Osteocyte (in vitro differentiated cells): ENCODE results near the gene RAB36. TPM values are rescaled to one million over a fixed set of nuclear protein-coding genes. Genes with fewer than 3 reads are reported as not detected.

Experiments used
- DNase-seq: peaks from one replicate; pipeline ENCODE4 v3.0.0; 2021; ENCODE audit warnings: mixed read lengths; ENCODE audit not compliant: unreplicated experiment; ENCODE audit errors: extremely low spot score
- H3K27ac Mint-ChIP-seq: one replicate; pipeline ENCODE4 v1.8.0; 2021; ENCODE audit warnings: mild to moderate bottlenecking, mixed read lengths; ENCODE audit not compliant: unreplicated experiment
- H3K27me3 Mint-ChIP-seq: one replicate; pipeline ENCODE4 v1.8.0; 2021; ENCODE audit warnings: mixed read lengths; ENCODE audit not compliant: unreplicated experiment
- H3K36me3 Mint-ChIP-seq: one replicate; pipeline ENCODE4 v1.8.0; 2021; ENCODE audit warnings: mixed read lengths; ENCODE audit not compliant: unreplicated experiment
- H3K4me1 Mint-ChIP-seq: one replicate; pipeline ENCODE4 v1.8.0; 2021; ENCODE audit warnings: mixed read lengths; ENCODE audit not compliant: unreplicated experiment
- H3K4me3 Mint-ChIP-seq: one replicate; pipeline ENCODE4 v1.8.0; 2021; ENCODE audit warnings: mild to moderate bottlenecking, moderate library complexity, mixed read lengths; ENCODE audit not compliant: unreplicated experiment
- H3K9me3 Mint-ChIP-seq: one replicate; pipeline ENCODE4 v1.8.0; 2021; ENCODE audit warnings: mixed read lengths; ENCODE audit not compliant: unreplicated experiment
- CTCF ChIP-seq: fragments of 200-600 bp; sonication (generic); IDR thresholded peaks from 2 replicates; pipeline ENCODE4 v1.5.0; 2021; ENCODE audit warnings: antibody characterized with exemption, mild to moderate bottlenecking, moderate library complexity
- total RNA-seq: library from RNA; stranded (reverse); gene quantifications from 2 replicates; pipeline ENCODE4 v1.2.1, GENCODE V29; 2021

Gene RAB36
- total RNA-seq, 1 donor from 2014 or later, result 4.8 TPM

- no peaks in the 10 kb centered on the region for H3K4me1 Mint-ChIP-seq
- no peaks in the 10 kb centered on the region for H3K27me3 Mint-ChIP-seq
- no peak overlapping the region for H3K27ac Mint-ChIP-seq
- no peak for DNase-seq
- no peaks in the 10 kb centered on the region for H3K9me3 Mint-ChIP-seq
- no peak for TF ChIP-seq CTCF
- H3K4me3 Mint-ChIP-seq, result no peak overlapping the region
- peaks cover 4% of the 10 kb centered on the region for H3K36me3 Mint-ChIP-seq
These were observed 9.2 kb downstream of the RAB36 start for GRCh38 chr22:23154461-23154860.

- TF ChIP-seq CTCF, result no peak
- Mint-ChIP-seq H3K27ac (no peak overlapping the region), H3K9me3 (no peaks in the 10 kb centered on the region), H3K4me3 (no peak overlapping the region), H3K27me3 (no peaks in the 10 kb centered on the region), H3K4me1 (no peaks in the 10 kb centered on the region), H3K36me3 (peaks cover 2% of the 10 kb centered on the region)
- no peak for DNase-seq
These were observed 9.9 kb downstream of the RAB36 start for GRCh38 chr22:23155143-23155542.

- DNase-seq, result no peak
- H3K4me1 Mint-ChIP-seq, result no peaks in the 10 kb centered on the region
- H3K27me3 Mint-ChIP-seq, result no peaks in the 10 kb centered on the region
- H3K36me3 Mint-ChIP-seq, result peaks cover 2% of the 10 kb centered on the region
- H3K27ac Mint-ChIP-seq, result no peak overlapping the region
- H3K4me3 Mint-ChIP-seq, result no peak overlapping the region
- no peaks in the 10 kb centered on the region for H3K9me3 Mint-ChIP-seq
- TF ChIP-seq CTCF, result no peak
These were observed 10.6 kb downstream of the RAB36 start for GRCh38 chr22:23155831-23156230.

- H3K9me3 Mint-ChIP-seq, result no peaks in the 10 kb centered on the region
- H3K4me3 Mint-ChIP-seq, result no peak overlapping the region
- peaks cover 2% of the 10 kb centered on the region for H3K36me3 Mint-ChIP-seq
- no peak overlapping the region for H3K27ac Mint-ChIP-seq
- no peak for DNase-seq
- no peaks in the 10 kb centered on the region for H3K27me3 Mint-ChIP-seq
- no peak for TF ChIP-seq CTCF
- H3K4me1 Mint-ChIP-seq, result no peaks in the 10 kb centered on the region
These were observed 11.0 kb downstream of the RAB36 start for GRCh38 chr22:23156286-23156685.

GRCh38 chr22:23157560-23158515 is 12.6 kb downstream of the RAB36 start:
- no peak overlapping the region for H3K27ac Mint-ChIP-seq

More at GRCh38 chr22:23157560-23158515, 12.6 kb downstream of the RAB36 start:
- peaks cover 2% of the 10 kb centered on the region for H3K36me3 Mint-ChIP-seq
- TF ChIP-seq CTCF, result no peak
- no peak for DNase-seq
- H3K27me3 Mint-ChIP-seq, result no peaks in the 10 kb centered on the region
- no peak overlapping the region for H3K4me3 Mint-ChIP-seq
- no peaks in the 10 kb centered on the region for H3K4me1 Mint-ChIP-seq
- no peaks in the 10 kb centered on the region for H3K9me3 Mint-ChIP-seq
